HS-27A (cell line): Measurements from ENCODE around the gene VSIG2.

ENCODE experiments used
- DNase-seq: peaks from one replicate; pipeline ENCODE4 v3.0.0-alpha.2; 2012; ENCODE audit warnings: low read depth, missing footprints

VSIG2 gene

DNA sequence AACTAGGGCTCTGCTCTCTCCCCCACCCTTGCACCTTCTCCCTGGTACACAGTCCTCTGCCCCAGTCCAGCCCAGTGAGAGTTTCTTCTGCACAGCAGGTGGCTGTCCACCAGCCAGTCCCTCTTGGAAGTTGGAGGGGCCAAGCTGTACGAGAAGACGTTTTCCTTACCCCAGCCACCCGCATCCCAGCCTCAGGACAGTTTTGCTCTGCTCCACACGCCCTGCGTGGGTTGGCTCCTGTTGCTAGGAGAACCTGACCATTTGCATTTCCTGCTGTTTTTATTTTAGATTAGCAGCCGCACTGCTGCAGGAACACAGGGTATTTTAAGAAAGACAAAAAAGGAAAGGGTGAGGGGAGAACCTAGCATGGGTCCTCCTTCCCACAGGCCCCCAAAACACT is 29.9 kb downstream of the VSIG2 start:
- no peak for DNase-seq

DNA sequence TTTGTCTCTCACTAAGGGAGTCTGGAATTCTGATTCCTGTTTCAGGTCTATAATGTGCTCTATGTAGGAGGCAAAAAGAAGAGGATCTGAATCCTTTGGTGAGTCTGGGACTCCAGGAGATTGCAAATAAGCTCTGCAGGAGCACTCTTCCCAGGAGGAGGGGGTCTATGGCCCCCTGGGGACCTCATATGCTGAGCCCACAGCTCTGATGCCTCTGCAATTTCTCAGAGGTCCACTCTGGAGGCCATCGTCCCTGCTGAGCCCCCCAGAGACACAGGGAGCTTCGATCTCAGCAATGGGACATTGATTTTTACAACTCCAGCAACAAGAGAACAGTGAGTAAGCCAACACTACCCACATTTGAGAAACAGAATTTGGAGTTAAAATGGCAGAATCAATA is 32.5 kb downstream of the VSIG2 start:
- no peak for DNase-seq

DNA sequence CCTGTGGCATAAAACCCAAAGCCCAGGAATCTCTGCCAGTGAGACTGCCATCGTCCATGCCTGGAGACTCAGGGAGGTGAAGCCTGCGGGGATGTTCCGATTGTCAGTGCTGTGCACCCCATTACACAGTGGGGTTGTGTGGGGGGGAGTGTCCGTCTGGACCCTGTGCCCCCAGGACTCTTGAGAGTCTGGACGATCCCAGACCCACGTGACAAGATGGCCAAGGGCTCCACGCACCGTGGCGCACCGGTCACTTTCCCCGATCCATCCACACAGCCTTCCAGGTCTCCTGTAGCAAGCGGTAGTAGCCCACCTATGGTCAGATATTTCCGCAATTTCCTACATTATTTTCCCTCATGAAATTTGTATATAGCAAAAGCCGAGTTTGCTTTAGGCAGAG is 33.3 kb downstream of the VSIG2 start:
- no peak for DNase-seq

DNA sequence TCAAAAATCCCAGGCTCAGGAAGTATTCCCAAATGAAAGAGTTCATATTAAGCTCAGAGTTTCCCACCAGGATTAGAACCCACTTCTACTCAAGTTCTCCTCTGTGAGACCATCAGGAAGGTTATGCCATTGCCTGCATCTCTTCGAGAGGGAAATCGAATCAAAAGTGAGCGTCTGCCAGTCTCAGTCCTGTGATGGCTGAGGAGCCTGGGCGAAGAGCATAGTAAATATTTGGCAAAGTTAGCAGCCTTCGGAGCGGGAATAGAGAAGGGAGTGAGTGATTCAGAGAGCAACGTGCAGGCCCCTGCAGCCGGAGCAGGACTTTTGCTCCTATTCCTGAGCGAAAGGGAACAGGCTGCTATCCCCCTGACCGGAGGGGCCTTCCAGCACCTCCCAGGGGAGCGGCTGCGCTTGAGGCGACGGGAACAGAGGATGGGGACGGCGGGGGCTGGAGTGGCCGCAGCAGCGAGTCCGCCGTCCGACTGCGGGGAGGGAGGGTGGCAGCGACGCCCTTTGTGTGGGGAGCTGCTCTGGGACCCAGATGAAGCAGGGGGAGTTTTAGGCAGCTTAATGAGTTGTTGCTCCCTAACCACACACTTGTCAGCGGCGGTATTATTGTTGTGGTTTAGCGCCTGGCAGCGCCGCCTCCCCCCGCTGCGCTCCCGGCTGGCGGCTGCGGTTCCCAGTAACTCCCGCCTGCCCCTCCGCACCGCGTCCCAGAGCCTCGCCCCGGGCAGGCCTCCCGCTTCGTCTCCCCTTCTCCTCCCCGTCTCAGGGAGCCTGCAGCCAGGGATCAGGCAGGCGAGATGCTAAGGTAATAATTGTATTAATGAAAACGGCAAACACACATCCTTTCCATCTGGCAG is 34.0 kb downstream of the VSIG2 start:
- no peak for DNase-seq

DNA sequence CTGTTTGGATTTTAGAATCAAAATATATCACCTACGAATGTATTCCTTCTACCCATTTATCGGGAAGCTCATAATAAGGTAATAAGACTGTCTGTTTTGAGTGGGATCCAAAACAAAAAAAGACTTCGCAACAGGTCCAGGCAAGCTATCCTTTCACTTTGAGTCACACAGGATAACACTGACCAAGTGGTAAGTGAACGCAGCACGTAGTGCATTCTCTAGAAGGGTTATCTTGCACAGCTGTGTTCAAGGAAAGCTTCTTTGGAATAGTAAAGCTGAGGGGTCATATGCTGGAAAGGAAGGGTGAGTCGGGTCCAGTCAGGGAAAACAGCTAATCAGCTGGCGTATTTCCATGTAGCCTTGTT is 34.7 kb downstream of the VSIG2 start:
- DNase-seq = no peak

DNA sequence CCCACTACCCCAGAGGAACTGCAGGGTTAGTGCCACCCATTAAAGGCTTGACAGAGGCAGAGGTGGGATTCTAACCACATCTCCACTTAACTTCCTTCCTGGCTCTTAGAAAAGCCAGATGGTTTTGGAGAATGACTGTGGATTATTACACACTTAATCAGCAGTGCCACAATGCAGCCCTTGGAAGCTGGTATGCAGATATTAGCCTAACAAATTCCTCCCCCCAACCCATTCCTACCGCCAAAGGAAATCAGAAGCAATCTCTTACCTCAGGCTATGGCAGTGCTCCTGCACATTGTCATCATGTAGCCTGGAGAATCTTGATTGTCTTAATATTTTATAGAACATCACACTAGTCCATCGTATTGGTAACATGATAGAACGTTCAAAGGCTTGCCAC is 35.5 kb downstream of the VSIG2 start:
- DNase-seq = no peak

DNA sequence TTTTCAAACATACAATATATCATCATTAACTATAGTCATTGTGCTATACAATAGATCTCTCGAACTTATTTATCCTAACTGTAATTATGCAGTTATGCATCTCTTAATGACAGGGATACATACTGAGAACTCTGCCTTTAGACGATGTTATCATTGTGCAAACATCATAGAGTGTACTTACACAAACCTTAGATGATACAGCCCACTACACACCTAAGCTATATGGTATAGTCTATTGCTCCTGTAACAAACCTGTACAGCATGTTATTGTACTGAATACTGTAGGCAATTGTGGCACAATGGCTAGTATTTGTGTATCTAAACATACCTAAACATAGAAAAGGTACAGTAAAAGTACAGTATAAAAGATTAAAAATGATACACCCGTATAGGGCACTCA is 39.7 kb downstream of the VSIG2 start:
- DNase-seq = no peak

DNA sequence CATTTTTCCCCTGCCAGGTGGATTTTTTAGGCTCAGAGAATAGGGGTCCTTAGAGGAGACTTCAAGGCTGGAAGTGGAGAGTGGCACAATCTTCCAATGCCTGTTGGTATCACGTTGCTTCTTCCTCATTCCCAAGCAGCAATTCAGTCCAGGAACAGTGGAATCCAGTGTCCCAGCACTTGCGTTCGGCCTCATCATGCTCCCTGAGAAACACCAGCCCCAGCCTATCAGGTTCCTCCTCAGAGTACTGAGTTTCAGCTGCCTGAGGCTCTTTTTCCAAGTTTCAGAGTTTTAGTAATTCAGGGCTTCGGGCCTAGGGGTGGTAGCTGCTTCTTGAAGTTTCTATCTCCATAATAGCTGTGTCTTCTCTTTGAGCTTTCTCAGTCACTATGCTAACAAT is 44.2 kb downstream of the VSIG2 start:
- no peak for DNase-seq

DNA sequence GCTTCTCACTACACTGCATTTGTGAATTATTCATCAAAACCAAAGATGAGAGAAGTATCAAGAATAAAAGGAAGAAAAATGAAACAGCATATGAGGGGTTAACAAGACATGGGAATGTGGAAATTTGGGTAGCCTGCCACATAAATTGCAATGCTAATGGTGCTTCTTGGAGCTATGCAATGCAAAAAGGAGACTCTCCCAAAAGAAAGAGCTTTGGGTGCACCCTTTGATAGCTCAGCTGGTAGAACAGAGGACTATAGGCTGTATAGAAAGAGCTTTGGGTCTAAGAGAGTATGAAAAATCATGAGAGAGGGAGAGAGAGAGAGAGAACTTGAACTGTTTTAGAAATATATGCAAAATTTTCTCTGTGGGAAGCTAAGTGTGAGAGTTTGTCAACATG is 52.0 kb downstream of the VSIG2 start:
- no peak for DNase-seq

DNA sequence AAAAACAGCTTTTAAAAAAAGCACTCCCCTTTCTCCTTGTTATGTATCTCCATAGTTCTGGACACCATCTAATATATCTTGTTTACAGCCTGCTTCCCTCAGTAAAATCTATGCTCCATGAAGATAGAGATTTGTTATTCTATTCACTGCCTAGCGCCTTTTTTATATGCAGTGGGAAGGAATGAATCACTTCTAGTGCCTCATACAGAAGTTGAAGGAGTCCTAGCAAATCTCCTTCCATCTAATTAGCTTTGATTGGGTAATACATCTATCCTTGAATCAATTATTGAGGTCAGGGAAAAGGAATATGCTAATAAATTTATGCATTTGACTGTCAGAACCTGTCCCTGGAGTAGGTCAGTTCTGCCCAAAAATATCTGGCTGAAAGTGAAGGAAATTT is 52.5 kb downstream of the VSIG2 start:
- no peak for DNase-seq
